ENCODE measurements around the gene HSPA4L.

The HSPA4L gene

GRCh38 chr4:127870688-127871087 lies 88.6 kb downstream of the HSPA4L start:
- DNase-seq = no peak

GRCh38 chr4:127875791-127876190 lies 93.7 kb downstream of the HSPA4L start:
- DNase-seq = no peak

- peak; percentile 92 for DNase-seq
These were observed 98.8 kb downstream of the HSPA4L start, which contains the start of gene PLK4 for GRCh38 chr4:127880763-127881562. PLK4 (plus strand) TSS chr4:127880893; CDS start chr4:127881135, 242 bp downstream.

- DNase-seq = no peak
These were observed 99.4 kb downstream of the HSPA4L start for GRCh38 chr4:127881563-127881864.

- DNase-seq = no peak
These were observed 106.4 kb downstream of the HSPA4L start for GRCh38 chr4:127888559-127888958.

- DNase-seq = no peak
These were observed 107.8 kb downstream of the HSPA4L start for GRCh38 chr4:127889903-127890302.

Measured in NCI-H146 (cell line).